Choroid plexus epithelial cell (primary cell): ENCODE results near the gene COL11A2.

Experiments
- DNase-seq: peaks from one replicate; pipeline ENCODE4 v3.0.0-alpha.2; 2010; ENCODE audit warnings: low read depth
- H3K4me3 ChIP-seq: 2 replicates; pipeline ENCODE4 v1.5.1; 2011; ENCODE audit warnings: low read depth, mild to moderate bottlenecking, control low read depth, low read length, moderate library complexity
- CTCF ChIP-seq: conservative IDR thresholded peaks from 2 replicates; pipeline ENCODE4 v1.5.1; 2011; ENCODE audit warnings: low read depth, mild to moderate bottlenecking, control low read depth, inconsistent platforms, low read length, moderate library complexity

The COL11A2 gene

DNA sequence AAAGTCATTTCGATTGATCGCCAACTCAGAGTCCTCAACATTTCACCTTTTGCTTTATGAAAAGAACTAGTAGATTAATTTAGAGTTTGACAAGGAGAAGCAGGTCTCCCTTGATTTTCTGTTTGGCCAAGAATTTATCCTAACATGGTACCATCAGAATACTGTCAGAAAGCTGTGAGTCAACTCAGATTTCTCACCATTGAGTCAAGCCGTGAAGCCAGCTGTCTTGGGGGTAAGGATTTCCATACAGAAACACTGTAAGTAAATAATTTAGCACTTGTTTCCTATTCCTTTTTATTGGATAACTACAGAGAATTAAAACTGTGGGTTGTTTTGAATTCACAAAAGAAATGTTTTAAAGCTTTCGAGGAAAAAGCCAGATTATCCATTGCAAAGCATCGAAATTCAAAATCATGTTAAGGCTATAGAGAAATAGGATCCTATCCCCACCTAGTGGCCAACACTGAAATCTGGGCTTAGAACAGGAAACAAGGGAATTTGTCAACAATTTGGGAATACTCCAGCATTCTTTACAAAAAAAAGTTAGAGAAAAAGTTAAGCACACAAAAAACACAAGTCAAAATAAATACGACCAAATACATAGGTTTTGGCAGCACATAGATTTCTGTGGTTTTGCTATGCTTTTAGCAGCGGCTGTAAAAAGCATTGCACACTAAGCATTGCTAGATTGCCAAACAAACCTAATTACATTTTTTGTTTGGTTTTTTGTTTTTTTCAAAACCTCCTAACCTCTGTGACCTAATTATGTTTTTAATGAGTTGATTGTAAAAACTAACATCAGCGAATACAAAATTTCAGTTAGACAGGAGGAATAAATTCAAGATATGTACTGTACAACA lies 44.2 kb downstream of the COL11A2 start:
- peak; percentile 76 for TF ChIP-seq CTCF
- DNase-seq, result peak; percentile 76
- no peak overlapping the region for H3K4me3 ChIP-seq

- no peak for DNase-seq
- TF ChIP-seq CTCF, result no peak
- H3K4me3 ChIP-seq, result no peak overlapping the region
Measured at GRCh38 chr6:33144373-33144772, 47.9 kb downstream of the COL11A2 start.

- peak; percentile 18 for TF ChIP-seq CTCF
- no peak for DNase-seq
- H3K4me3 ChIP-seq, result no peak overlapping the region
Measured at GRCh38 chr6:33143113-33143770, 49.0 kb downstream of the COL11A2 start.

DNA sequence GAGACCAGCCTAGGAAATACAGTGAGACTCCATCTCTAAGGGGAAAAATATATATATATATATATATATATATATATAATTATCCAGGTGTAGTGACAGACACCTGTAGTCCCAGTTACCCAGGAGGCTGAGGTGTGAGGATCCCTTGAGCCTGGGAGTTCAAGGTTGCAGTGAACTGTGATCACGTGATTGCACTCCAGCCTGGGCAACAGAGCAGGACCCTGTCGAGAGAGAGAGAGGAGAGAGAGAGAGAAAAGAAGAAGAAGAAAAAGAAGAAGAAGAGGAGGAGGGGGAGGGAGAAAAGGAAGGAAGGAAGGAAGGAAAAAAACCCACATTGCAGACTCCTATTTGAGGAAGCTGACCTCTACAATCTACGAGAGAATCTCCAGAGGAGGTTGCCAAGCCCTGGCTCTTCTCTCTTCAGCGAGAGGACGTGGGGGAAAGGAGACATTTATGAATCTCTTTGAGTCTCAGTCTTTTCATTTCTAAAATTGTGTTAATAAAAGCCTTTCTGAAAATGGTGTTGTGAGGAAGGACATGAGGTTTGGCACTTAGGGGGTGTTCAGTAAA lies 49.7 kb downstream of the COL11A2 start:
- DNase-seq, result no peak
- TF ChIP-seq CTCF, result no peak
- no peak overlapping the region for H3K4me3 ChIP-seq

GRCh38 chr6:33140556-33140955 lies 51.7 kb downstream of the COL11A2 start:
- TF ChIP-seq CTCF, result no peak
- DNase-seq, result no peak
- no peak overlapping the region for H3K4me3 ChIP-seq

- TF ChIP-seq CTCF, result no peak
- no peak for DNase-seq
- H3K4me3 ChIP-seq, result no peak overlapping the region
Measured at GRCh38 chr6:33139596-33140206, 52.6 kb downstream of the COL11A2 start.
